ENCODE results near the gene ZNF296. TPM values are rescaled to one million over a fixed set of nuclear protein-coding genes. Genes with fewer than 3 reads are reported as not detected.

ZNF296 gene
- total RNA-seq, 1 experiment from 2014 or later = 9.2 TPM

GRCh38 chr19:45117167-45117594 is 40.9 kb upstream of the ZNF296 start:
- CTCF ChIA-PET = no interaction called here
- BruUV-seq (replicated peaks) = no TSS peak
- H3K4me2 ChIP-seq (ENCODE audit: low read length) = no peak overlapping the region
- no peaks in the 10 kb centered on the region for H4K20me1 ChIP-seq (ENCODE audit: insufficient read depth)
- RAD21 ChIA-PET (ENCODE audit: low non-redundant PET in 1 of 2, low total read pairs in 2 of 2, uncharacterized antibody in 2 of 2, unreplicated experiment in 2 of 2) = no interaction called here
- peaks cover 4 to 9% of the 10 kb centered on the region in 2 experiments; a peak in 2 of 4 replicates for H3K4me1 ChIP-seq (ENCODE audit: control insufficient read depth in 1 of 2, insufficient read depth in 2 of 2, low read length in 2 of 2)
- POLR2A ChIA-PET = no interaction called here
- H3K36me3 ChIP-seq (ENCODE audit: control insufficient read depth in 1 of 2, insufficient read depth in 2 of 2, low read length in 2 of 2) = no peaks in the 10 kb centered on the region
- H3K4me3 ChIP-seq (replicated peaks in 1 of 2; ENCODE audit: low read depth in 1 of 2, low read length in 2 of 2) = no peak overlapping the region
- ATAC-seq (no peak), DNase-seq (ENCODE audit: low read depth, low spot score) (no peak)
- H3K27me3 ChIP-seq (ENCODE audit: insufficient read depth, low read length) = no peaks in the 10 kb centered on the region
- H2AFZ ChIP-seq (ENCODE audit: low read depth, low read length, poor library complexity, severe bottlenecking) = no peak overlapping the region
- no peaks in the 10 kb centered on the region for H3K9me2 ChIP-seq (ENCODE audit: insufficient read depth)
- no peak overlapping the region for H3K9ac ChIP-seq (ENCODE audit: low read length)
- intact Hi-C loops (cut with micrococcal nuclease) = no loop called here
- H3K27ac ChIP-seq (ENCODE audit: low read depth, low read length) = no peak overlapping the region
- TF ChIP-seq SIN3A (IDR thresholded peaks at IDR 0.05; ENCODE audit: low read depth) = no peak
- no peak for TF ChIP-seq FOSL1 (IDR thresholded peaks at IDR 0.05; ENCODE audit: low read depth)
- TF ChIP-seq EZH2 (IDR thresholded peaks at IDR 0.05) = no peak
- TF ChIP-seq, protein P1, sequence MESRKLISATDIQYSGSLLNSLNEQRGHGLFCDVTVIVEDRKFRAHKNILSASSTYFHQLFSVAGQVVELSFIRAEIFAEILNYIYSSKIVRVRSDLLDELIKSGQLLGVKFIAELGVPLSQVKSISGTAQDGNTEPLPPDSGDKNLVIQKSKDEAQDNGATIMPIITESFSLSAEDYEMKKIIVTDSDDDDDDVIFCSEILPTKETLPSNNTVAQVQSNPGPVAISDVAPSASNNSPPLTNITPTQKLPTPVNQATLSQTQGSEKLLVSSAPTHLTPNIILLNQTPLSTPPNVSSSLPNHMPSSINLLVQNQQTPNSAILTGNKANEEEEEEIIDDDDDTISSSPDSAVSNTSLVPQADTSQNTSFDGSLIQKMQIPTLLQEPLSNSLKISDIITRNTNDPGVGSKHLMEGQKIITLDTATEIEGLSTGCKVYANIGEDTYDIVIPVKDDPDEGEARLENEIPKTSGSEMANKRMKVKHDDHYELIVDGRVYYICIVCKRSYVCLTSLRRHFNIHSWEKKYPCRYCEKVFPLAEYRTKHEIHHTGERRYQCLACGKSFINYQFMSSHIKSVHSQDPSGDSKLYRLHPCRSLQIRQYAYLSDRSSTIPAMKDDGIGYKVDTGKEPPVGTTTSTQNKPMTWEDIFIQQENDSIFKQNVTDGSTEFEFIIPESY (IDR thresholded peaks at IDR 0.05; ENCODE audit: extremely low read depth, insufficient replicate concordance, low read length) = no peak
- TF ChIP-seq ZNF274 (IDR thresholded peaks at IDR 0.05; ENCODE audit: low read depth, low read length) = no peak
- no peak for TF ChIP-seq ATF3 (IDR thresholded peaks at IDR 0.05)
- TF ChIP-seq ZFX (IDR thresholded peaks at IDR 0.05) = no peak
- no peaks in the 10 kb centered on the region for H3K9me3 ChIP-seq (ENCODE audit: control insufficient read depth in 1 of 2, insufficient read depth in 1 of 2, low read depth in 1 of 2, low read length in 2 of 2)
- peaks cover 86% of the 10 kb centered on the region for H3K79me2 ChIP-seq (ENCODE audit: insufficient read depth, low read length)

Measured in HCT116 (cell line).